ENCODE results near the gene CD79B. TPM values are rescaled to one million over a fixed set of nuclear protein-coding genes. Genes with fewer than 3 reads are reported as not detected.
"Not testable (repeated sequence)": the region's sequence is repeated elsewhere in the genome, so short reads cannot be mapped to it uniquely, and the experiment has no call there.

CD79B gene
- total RNA-seq, 1 donor from 2014 or later, result not detected

DNA sequence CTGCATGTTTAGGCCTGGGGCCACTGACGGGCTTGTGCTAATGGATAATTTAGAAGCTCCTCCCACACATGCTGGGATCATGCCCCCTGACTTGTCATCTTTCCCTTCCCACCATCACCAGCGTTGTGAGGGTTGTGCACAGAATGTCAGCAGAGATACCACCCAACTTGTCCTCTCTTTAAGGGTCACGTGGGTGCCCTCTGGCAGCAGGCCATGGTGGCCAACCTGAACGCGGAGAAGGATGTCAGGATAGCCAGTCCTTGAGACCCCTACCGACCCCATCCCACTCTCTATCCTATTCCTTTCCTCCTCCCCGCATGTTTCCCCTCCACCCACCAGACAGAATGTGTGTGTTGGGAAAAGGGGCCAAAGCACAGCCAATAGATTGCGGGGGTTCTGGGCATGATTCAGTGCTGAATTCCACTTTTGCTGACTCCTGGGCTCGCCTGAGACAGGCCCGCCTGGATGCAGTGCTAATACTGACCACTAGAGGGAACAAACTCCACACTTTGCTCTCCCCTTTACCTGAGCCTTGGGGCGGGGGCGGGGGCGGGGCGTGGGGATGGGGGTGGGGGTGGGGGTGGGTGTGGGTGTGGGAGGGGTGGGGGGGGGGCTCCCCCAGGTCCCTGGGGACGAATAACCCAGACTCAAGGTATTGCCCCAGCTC, 50.1 kb downstream of the CD79B start, which contains the start of gene GH2:
Gene GH2 (minus strand): TSS at position 10 of the 667 bp plus-strand sequence. CDS start 143 bp downstream, outside the sequence.
- no peak for FAIRE-seq
- TF ChIP-seq CTCF (IDR thresholded peaks at IDR 0.05; ENCODE audit: insufficient read depth, low read length, severe bottlenecking), result peak; percentile 75

GRCh38 chr17:63881337-63881736, 50.8 kb downstream of the CD79B start:
- DNase-seq (ENCODE audit: low read depth); H3K4me3 ChIP-seq (ENCODE audit: low read depth, low read length); FAIRE-seq; H3K27me3 ChIP-seq (ENCODE audit: control insufficient read depth, insufficient read depth, low read length); H3K36me3 ChIP-seq (ENCODE audit: control insufficient read depth, insufficient read depth, low read length): not testable (repeated sequence)

More for the DNA sequence above, 50.1 kb downstream of the CD79B start, which contains the start of gene GH2:
- Histone ChIP-seq H3K4me3 (ENCODE audit: low read depth, low read length) (no peak within 1 kb of the TSS), H3K36me3 (ENCODE audit: control insufficient read depth, insufficient read depth, low read length) (no peaks in the 10 kb centered on the region), H3K27me3 (ENCODE audit: control insufficient read depth, insufficient read depth, low read length) (no peaks in the 10 kb centered on the region)
- peak; percentile 57 for DNase-seq (ENCODE audit: low read depth)

DNA sequence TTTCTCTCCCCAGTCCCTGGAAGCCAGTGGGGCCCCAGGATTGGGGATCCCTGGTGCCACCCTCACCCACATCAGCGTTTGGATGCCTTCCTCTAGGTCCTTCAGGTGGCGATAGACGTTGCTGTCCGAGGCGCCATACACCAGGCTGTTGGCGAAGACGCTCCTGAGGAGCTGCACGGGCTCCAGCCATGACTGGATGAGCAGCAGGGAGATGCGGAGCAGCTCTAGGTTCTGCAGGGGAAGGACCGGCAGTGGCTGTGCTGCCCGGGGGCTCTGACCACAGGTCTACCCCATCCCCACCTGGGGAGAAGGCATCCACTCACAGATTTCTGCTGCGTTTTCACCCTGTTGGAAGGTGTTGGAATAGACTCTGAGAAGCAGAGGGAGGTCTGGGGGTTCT, 51.4 kb downstream of the CD79B start:
- Histone ChIP-seq H3K27me3 (ENCODE audit: control insufficient read depth, insufficient read depth, low read length) (no peaks in the 10 kb centered on the region), H3K36me3 (ENCODE audit: control insufficient read depth, insufficient read depth, low read length) (no peaks in the 10 kb centered on the region), H3K4me3 (ENCODE audit: low read depth, low read length) (no peak overlapping the region)
- DNase-seq (ENCODE audit: low read depth), result no peak
- no peak for TF ChIP-seq CTCF (IDR thresholded peaks at IDR 0.05; ENCODE audit: insufficient read depth, low read length, severe bottlenecking)
- no peak for FAIRE-seq

Other genes starting within 250 kb of the CD79B start
- gene LIMD2, start 232.2 kb downstream of the CD79B start, total RNA-seq, result 0.53 and 0.90 TPM in 2 replicates
- 10.5 and 14.1 TPM in 2 replicates for gene STRADA, start 190.5 kb downstream of the CD79B start, total RNA-seq
- 112 and 118 TPM in 2 replicates for gene CCDC47, start 158.7 kb downstream of the CD79B start, total RNA-seq
- 65.0 and 70.5 TPM in 2 replicates for gene DDX42, start 158.2 kb downstream of the CD79B start, total RNA-seq
- gene PSMC5, start 104.9 kb downstream of the CD79B start, total RNA-seq, result 50.5 and 64.0 TPM in 2 replicates
- 43.4 and 53.1 TPM in 2 replicates for gene FTSJ3, start 104.7 kb downstream of the CD79B start, total RNA-seq
- gene SMARCD2, start 89.6 kb downstream of the CD79B start, total RNA-seq, result 98.5 and 112 TPM in 2 replicates
- gene CSH2, start 58.7 kb downstream of the CD79B start, total RNA-seq, result not detected in 2 replicates
- not detected in 2 replicates for gene GH2, start 50.4 kb downstream of the CD79B start, total RNA-seq
- gene CSH1, start 35.8 kb downstream of the CD79B start, total RNA-seq, result not detected in 2 replicates
- not detected in 2 replicates for gene CSHL1, start 21.1 kb downstream of the CD79B start, total RNA-seq
- not detected in 2 replicates for gene GH1, start 13.5 kb downstream of the CD79B start, total RNA-seq
- gene SCN4A, start 40.6 kb upstream of the CD79B start, total RNA-seq, result under 0.01 and 0.90 TPM in 2 replicates
- gene PRR29, start 66.0 kb upstream of the CD79B start, total RNA-seq, result not detected in 2 replicates
- 0.26 and 0.90 TPM in 2 replicates for gene ICAM2, start 88.3 kb upstream of the CD79B start, total RNA-seq
- 22.1 and 35.2 TPM in 2 replicates for gene ERN1, start 197.8 kb upstream of the CD79B start, total RNA-seq

All from bronchial epithelial cell (primary cell).